Heart left ventricle (tissue), 16 donors: ENCODE measurements around the gene NDUFS5. TPM values are rescaled to one million over a fixed set of nuclear protein-coding genes. Genes with fewer than 3 reads are reported as not detected.
"Not testable (repeated sequence)": the region's sequence is repeated elsewhere in the genome, so short reads cannot be mapped to it uniquely, and the experiment has no call there.

Experiments used
- ATAC-seq, 4 donors: fragments of 200-7000 bp; cut with Tn5 transposase; one replicate each; pipeline ENCODE4 v1.9.1; 2020 to 2022; ENCODE audit warnings: moderate library complexity in 4 of 4, mild to moderate bottlenecking in 3 of 4, moderate number of reproducible peaks in 1 of 4
- DNase-seq, 5 donors: peaks; one replicate each; pipeline ENCODE4 v3.0.0-alpha.2; 2020
- H3K27ac ChIP-seq, 12 donors: fragments of 200-600 bp; sonication (generic) in 4 of 12; one replicate each; pipeline versions ENCODE4 v1.5.0 to v1.8.0; 2016 to 2022; ENCODE audit warnings: mild to moderate bottlenecking in 2 of 12
- H3K27me3 ChIP-seq, 9 donors: fragments of 200-600 bp; sonication (generic) in 2 of 9; one replicate each; pipeline versions ENCODE4 v1.5.1 to v1.8.0; 2016 to 2022; ENCODE audit warnings: mild to moderate bottlenecking in 3 of 9
- H3K36me3 ChIP-seq, 9 donors: fragments of 200-600 bp; sonication (generic) in 2 of 9; one replicate each; pipeline versions ENCODE4 v1.5.0 to v1.8.0; 2018 to 2022; ENCODE audit warnings: mild to moderate bottlenecking in 2 of 9
- H3K4me1 ChIP-seq, 12 donors: fragments of 200-600 bp; sonication (generic) in 4 of 12; one replicate each; pipeline versions ENCODE4 v1.5.0 to v1.8.0; 2016 to 2022; ENCODE audit warnings: mild to moderate bottlenecking in 3 of 12
- H3K4me3 ChIP-seq, 12 donors: fragments of 200-600 bp; sonication (generic) in 4 of 12; one replicate each; pipeline versions ENCODE4 v1.5.0 to v1.8.0; 2017 to 2022; ENCODE audit warnings: mild to moderate bottlenecking in 9 of 12, moderate library complexity in 4 of 12
- H3K9me3 ChIP-seq, 12 donors: fragments of 200-600 bp; sonication (generic) in 4 of 12; one replicate each; pipeline versions ENCODE4 v1.5.0 to v1.8.0; 2016 to 2022; ENCODE audit warnings: mild to moderate bottlenecking in 1 of 12
- CTCF ChIP-seq, 12 donors: fragments of 200-600 bp; sonication (generic) in 4 of 12; IDR thresholded peaks; one replicate each; pipeline versions ENCODE4 v1.5.0 to v1.8.0; 2018 to 2022; ENCODE audit warnings: antibody characterized with exemption in 12 of 12, mild to moderate bottlenecking in 5 of 12
- POLR2A ChIP-seq, 2 donors: fragments of 450-650 bp; IDR thresholded peaks; one replicate each; pipeline ENCODE4 v1.6.1; 2017; ENCODE audit warnings: antibody characterized with exemption in 2 of 2, mild to moderate bottlenecking in 2 of 2, moderate library complexity in 2 of 2
- WGBS, 4 donors: extraction: QIAGEN DNeasy Blood & Tissue Kit in 2 of 4; methylation state at CpG; one replicate each; pipeline versions ENCODE4 v1.1.5 to v1.1.7; 2013 to 2018; 5-methylcytosine and 5-hydroxymethylcytosine counted together
- intact Hi-C, 10 donors: fragments of 100-400 bp; cut with DNase I; formaldehyde crosslinking; loops; one replicate each; pipeline versions ENCODE4 v1.11.1 to v1.14.2; 2022
- polyA plus RNA-seq, 2 donors: library from polyadenylated mRNA; stranded (reverse); fragments of 200-250 nt; gene quantifications; one replicate each; pipeline ENCODE4 v1.2.3, GENCODE V29; 2013
- total RNA-seq, 9 donors: library from RNA; depleted of rRNA in 2 of 9; stranded (reverse); fragments of >200 nt in 2 of 9; fragmentation: NEBNext Ultra II Directional in 3 of 9; extraction: Animal tissue kit (Norgen Biotek cat#: 25700) in 3 of 9; gene quantifications; one replicate each; pipeline versions ENCODE4 v1.1.0 to v1.2.4, GENCODE V29; 2016 to 2023
- donor health status: ischemic (EF 13 %, LVEDD 7.1; RV severe dilation, severe dysfunction).
- donor health status: healthy with polysubstance abuse.
- donor health status: DM: no; HTN: yes; CAD: no.
- donor health status: DM: no; HTN: no; CAD: no.
- donor health status: ischemic (EF 25% LVEDD 6.9; RV normal size, moderate dysfunction).
- donor health status: ischemic (EF 25% LVEDD 5.7; RV mildly dilated, moderate dysfunction).
- donor health status: healthy.
- donor health status: DM: yes; HTN: yes; CAD: no.
- donor health status: ischemic (EF 35%, LVEDD 5.7; RV mildly dilated, moderate dysfunction).
- donor health status: nonischemic (EF 11% LVEDD 7.7; RV severe dilation, severe dysfunction).
- donor health status: DM: yes; HTN: yes; CAD: no.
- donor health status: PGD.
- donor health status: ischemic (EF 29% LVEDD 5.4; RV normal size, mild dysfunction).
- donor health status: nonischemic (EF 23%, LVEDD 6.1; RV moderate dilation, normal function).

The NDUFS5 gene
- total and polyA plus RNA-seq, 11 donors, result 292 to 4,461 (median 578) TPM

GRCh38 chr1:39017266-39017665, 8.9 kb upstream of the NDUFS5 start:
- DNase-seq (no peak), ATAC-seq (no peak)
- WGBS, 4 donors, result 73 to 82% (median 79%) methylated on average over 5 of the region's 5 CpGs
- Histone ChIP-seq H3K36me3 (peaks cover 0 to 18% (median 0%) of the 10 kb centered on the region in 9 donors), H3K4me3 (no peak overlapping the region), H3K9me3 (no peaks in the 10 kb centered on the region), H3K4me1 (no peaks in the 10 kb centered on the region), H3K27ac (no peak overlapping the region), H3K27me3 (no peaks in the 10 kb centered on the region)
- intact Hi-C loops, result no loop called here
- TF ChIP-seq CTCF (IDR thresholded peaks at IDR 0.05) (no peak), POLR2A (IDR thresholded peaks at IDR 0.05) (no peak)

GRCh38 chr1:39020494-39020893, 5.7 kb upstream of the NDUFS5 start:
- H3K27me3 ChIP-seq, DNase-seq, ATAC-seq, H3K4me1 ChIP-seq, H3K36me3 ChIP-seq, H3K9me3 ChIP-seq, H3K27ac ChIP-seq, intact Hi-C loops, H3K4me3 ChIP-seq: not testable (repeated sequence)
- WGBS, 4 donors, result 61 to 98% (median 76%) methylated on average over 1 of the region's 1 CpG

GRCh38 chr1:39021426-39021825, 4.7 kb upstream of the NDUFS5 start:
- H3K4me1 ChIP-seq, result peaks cover 0 to 7% (median 6%) of the 10 kb centered on the region in 12 donors
- H3K27ac ChIP-seq, result no peak overlapping the region
- no peaks in the 10 kb centered on the region for H3K9me3 ChIP-seq
- DNase-seq (no peak), ATAC-seq (no peak)
- no peaks in the 10 kb centered on the region for H3K36me3 ChIP-seq
- TF ChIP-seq POLR2A (IDR thresholded peaks at IDR 0.05) (no peak), CTCF (IDR thresholded peaks at IDR 0.05) (no peak)
- intact Hi-C loops, result no loop called here
- WGBS, 4 donors, result 73 to 77% (median 76%) methylated on average over 1 of the region's 1 CpG
- H3K27me3 ChIP-seq, result no peaks in the 10 kb centered on the region
- H3K4me3 ChIP-seq, result no peak overlapping the region

GRCh38 chr1:39023140-39023539, 3.0 kb upstream of the NDUFS5 start:
- Histone ChIP-seq H3K27me3 (no peaks in the 10 kb centered on the region), H3K4me1 (peaks cover 0 to 14% (median 10%) of the 10 kb centered on the region in 12 donors), H3K27ac (no peak overlapping the region), H3K36me3 (peaks cover 0 to under 1% (median 0%) of the 10 kb centered on the region in 9 donors), H3K4me3 (no peak overlapping the region), H3K9me3 (no peaks in the 10 kb centered on the region)
- no peak for ATAC-seq
- no peak for DNase-seq
- intact Hi-C loops, result no loop called here
- WGBS, 4 donors, result 47 to 68% (median 59%) methylated on average over 1 of the region's 1 CpG
- TF ChIP-seq CTCF (IDR thresholded peaks at IDR 0.05) (no peak), POLR2A (IDR thresholded peaks at IDR 0.05) (no peak)
